Measurements from ENCODE around the gene ZC3H6.

DNA sequence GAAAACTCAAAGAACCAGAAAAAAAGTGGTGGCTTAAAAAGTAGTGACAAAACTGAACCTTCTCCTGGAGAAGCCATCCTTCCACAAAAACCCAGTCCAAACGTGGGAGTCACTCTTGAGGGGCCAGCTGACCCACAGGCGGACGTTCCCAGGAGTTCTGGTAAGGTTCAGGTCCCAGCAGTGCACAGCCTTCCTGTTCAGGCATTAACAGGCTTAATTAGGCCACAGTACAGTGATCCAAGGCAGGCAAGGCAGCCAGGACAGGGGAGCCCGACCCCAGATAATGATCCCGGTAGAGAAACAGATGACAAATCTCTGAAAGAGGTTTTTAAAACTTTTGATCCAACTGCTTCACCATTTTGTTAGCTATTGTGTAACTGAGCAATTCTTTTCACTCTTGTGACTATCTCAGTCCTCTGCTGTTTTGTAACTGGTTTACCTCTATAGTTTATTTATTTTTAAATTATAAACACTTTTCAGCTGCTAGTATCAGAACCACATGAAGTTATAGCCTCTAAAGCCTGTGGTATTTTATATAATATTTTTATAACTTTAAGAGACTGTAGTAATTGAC lies 56.8 kb downstream of the ZC3H6 start:
- TF ChIP-seq ZFP30 (CRISPR knock-in tag; IDR thresholded peaks at IDR 0.05) (no peak), SNAI2 (CRISPR knock-in tag; IDR thresholded peaks at IDR 0.05) (no peak), TSHZ2 (CRISPR knock-in tag; IDR thresholded peaks at IDR 0.05) (no peak), TOX (CRISPR knock-in tag; IDR thresholded peaks at IDR 0.05; ENCODE audit: borderline replicate concordance) (no peak), ZFP3 (CRISPR knock-in tag; IDR thresholded peaks at IDR 0.05) (no peak), ESRRG (CRISPR knock-in tag; IDR thresholded peaks at IDR 0.05) (no peak)
- TF ChIP-seq, protein P1, sequence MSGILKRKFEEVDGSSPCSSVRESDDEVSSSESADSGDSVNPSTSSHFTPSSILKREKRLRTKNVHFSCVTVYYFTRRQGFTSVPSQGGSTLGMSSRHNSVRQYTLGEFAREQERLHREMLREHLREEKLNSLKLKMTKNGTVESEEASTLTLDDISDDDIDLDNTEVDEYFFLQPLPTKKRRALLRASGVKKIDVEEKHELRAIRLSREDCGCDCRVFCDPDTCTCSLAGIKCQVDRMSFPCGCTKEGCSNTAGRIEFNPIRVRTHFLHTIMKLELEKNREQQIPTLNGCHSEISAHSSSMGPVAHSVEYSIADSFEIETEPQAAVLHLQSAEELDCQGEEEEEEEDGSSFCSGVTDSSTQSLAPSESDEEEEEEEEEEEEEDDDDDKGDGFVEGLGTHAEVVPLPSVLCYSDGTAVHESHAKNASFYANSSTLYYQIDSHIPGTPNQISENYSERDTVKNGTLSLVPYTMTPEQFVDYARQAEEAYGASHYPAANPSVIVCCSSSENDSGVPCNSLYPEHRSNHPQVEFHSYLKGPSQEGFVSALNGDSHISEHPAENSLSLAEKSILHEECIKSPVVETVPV (CRISPR knock-in tag; IDR thresholded peaks at IDR 0.05): no peak
- TF ChIP-seq, protein P2, sequence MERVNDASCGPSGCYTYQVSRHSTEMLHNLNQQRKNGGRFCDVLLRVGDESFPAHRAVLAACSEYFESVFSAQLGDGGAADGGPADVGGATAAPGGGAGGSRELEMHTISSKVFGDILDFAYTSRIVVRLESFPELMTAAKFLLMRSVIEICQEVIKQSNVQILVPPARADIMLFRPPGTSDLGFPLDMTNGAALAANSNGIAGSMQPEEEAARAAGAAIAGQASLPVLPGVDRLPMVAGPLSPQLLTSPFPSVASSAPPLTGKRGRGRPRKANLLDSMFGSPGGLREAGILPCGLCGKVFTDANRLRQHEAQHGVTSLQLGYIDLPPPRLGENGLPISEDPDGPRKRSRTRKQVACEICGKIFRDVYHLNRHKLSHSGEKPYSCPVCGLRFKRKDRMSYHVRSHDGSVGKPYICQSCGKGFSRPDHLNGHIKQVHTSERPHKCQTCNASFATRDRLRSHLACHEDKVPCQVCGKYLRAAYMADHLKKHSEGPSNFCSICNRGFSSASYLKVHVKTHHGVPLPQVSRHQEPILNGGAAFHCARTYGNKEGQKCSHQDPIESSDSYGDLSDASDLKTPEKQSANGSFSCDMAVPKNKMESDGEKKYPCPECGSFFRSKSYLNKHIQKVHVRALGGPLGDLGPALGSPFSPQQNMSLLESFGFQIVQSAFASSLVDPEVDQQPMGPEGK (CRISPR knock-in tag; IDR thresholded peaks at IDR 0.05; ENCODE audit: borderline replicate concordance): no peak

Measured in SK-N-SH treated with all-trans-retinoic acid at 6 μM for 48 hours (cell line).